Dermis lymphatic vessel endothelial cell (primary cell): ENCODE data around the gene TM9SF1. TPM values are rescaled to one million over a fixed set of nuclear protein-coding genes. Genes with fewer than 3 reads are reported as not detected.

Experiments
- total RNA-seq: library from RNA; depleted of rRNA; stranded (reverse); fragments of >200 nt; gene quantifications from 2 replicates; pipeline ENCODE4 v1.2.1, GENCODE V29; 2014

TM9SF1 gene
- total RNA-seq, 1 donor from 2014 or later = 58.0 TPM

Other genes starting within 250 kb of the TM9SF1 start
- gene DHRS4, start 241.7 kb downstream of the TM9SF1 start, total RNA-seq = 48.3 and 59.6 TPM in 2 replicates
- gene DHRS4L2, start 206.5 kb downstream of the TM9SF1 start, total RNA-seq = 12.1 and 14.8 TPM in 2 replicates
- gene CARMIL3, start 143.4 kb downstream of the TM9SF1 start, total RNA-seq = under 0.01 TPM in 1 of 2 replicates, not detected in the other
- not detected in 2 replicates for gene CPNE6, start 123.9 kb downstream of the TM9SF1 start, total RNA-seq
- gene PCK2, start 101.1 kb downstream of the TM9SF1 start, total RNA-seq = 6.7 and 9.0 TPM in 2 replicates
- gene DCAF11, start 80.7 kb downstream of the TM9SF1 start, total RNA-seq = 65.9 and 89.1 TPM in 2 replicates
- gene NRL, start 80.5 kb downstream of the TM9SF1 start, total RNA-seq = 0.69 and 2.2 TPM in 2 replicates
- 0.34 and 0.76 TPM in 2 replicates for gene FITM1, start 64.8 kb downstream of the TM9SF1 start, total RNA-seq
- gene PSME1, start 59.2 kb downstream of the TM9SF1 start, total RNA-seq = 142 and 144 TPM in 2 replicates
- gene EMC9, start 53.9 kb downstream of the TM9SF1 start, total RNA-seq = 15.4 and 15.8 TPM in 2 replicates
- 109 and 142 TPM in 2 replicates for gene PSME2, start 48.8 kb downstream of the TM9SF1 start, total RNA-seq
- gene RNF31, start 47.9 kb downstream of the TM9SF1 start, total RNA-seq = 22.1 and 24.0 TPM in 2 replicates
- gene IRF9, start 34.2 kb downstream of the TM9SF1 start, total RNA-seq = 43.9 and 55.4 TPM in 2 replicates
- gene REC8, start 23.4 kb downstream of the TM9SF1 start, total RNA-seq = 0.87 and 1.3 TPM in 2 replicates
- 19.3 and 31.5 TPM in 2 replicates for gene IPO4, start 6.6 kb downstream of the TM9SF1 start, total RNA-seq
- gene TSSK4, start 10.3 kb upstream of the TM9SF1 start, total RNA-seq = not detected in 2 replicates
- gene CHMP4A, start 18.0 kb upstream of the TM9SF1 start, total RNA-seq = 23.7 and 27.1 TPM in 2 replicates
- 11.3 and 13.1 TPM in 2 replicates for gene MDP1, start 20.6 kb upstream of the TM9SF1 start, total RNA-seq
- gene NEDD8, start 36.9 kb upstream of the TM9SF1 start, total RNA-seq = 186 and 243 TPM in 2 replicates
- 80.6 and 106 TPM in 2 replicates for gene GMPR2, start 37.5 kb upstream of the TM9SF1 start, total RNA-seq
- 45.1 and 70.4 TPM in 2 replicates for gene TINF2, start 47.2 kb upstream of the TM9SF1 start, total RNA-seq
- 0.09 and 0.22 TPM in 2 replicates for gene TGM1, start 67.7 kb upstream of the TM9SF1 start, total RNA-seq
- gene RABGGTA, start 76.2 kb upstream of the TM9SF1 start, total RNA-seq = 10.7 and 12.2 TPM in 2 replicates
- 5.8 and 16.0 TPM in 2 replicates for gene DHRS1, start 104.3 kb upstream of the TM9SF1 start, total RNA-seq
- gene NOP9, start 104.4 kb upstream of the TM9SF1 start, total RNA-seq = 20.8 and 21.0 TPM in 2 replicates
- 1.2 TPM in 2 replicates for gene CIDEB, start 112.5 kb upstream of the TM9SF1 start, total RNA-seq
- 2.3 and 3.1 TPM in 2 replicates for gene LTB4R2, start 114.7 kb upstream of the TM9SF1 start, total RNA-seq
- 1.6 and 1.7 TPM in 2 replicates for gene LTB4R, start 116.1 kb upstream of the TM9SF1 start, total RNA-seq
- gene ADCY4, start 139.6 kb upstream of the TM9SF1 start, total RNA-seq = 51.0 and 57.6 TPM in 2 replicates
- 2.1 and 2.2 TPM in 2 replicates for gene RIPK3, start 144.6 kb upstream of the TM9SF1 start, total RNA-seq
- 0.34 and 0.65 TPM in 2 replicates for gene NFATC4, start 172.7 kb upstream of the TM9SF1 start, total RNA-seq
- gene NYNRIN, start 203.6 kb upstream of the TM9SF1 start, total RNA-seq = 3.1 and 3.9 TPM in 2 replicates
- gene CBLN3, start 234.2 kb upstream of the TM9SF1 start, total RNA-seq = 0.26 and 0.33 TPM in 2 replicates
- 43.3 and 49.2 TPM in 2 replicates for gene KHNYN, start 234.5 kb upstream of the TM9SF1 start, total RNA-seq
- 7.4 TPM in 2 replicates for gene SDR39U1, start 247.3 kb upstream of the TM9SF1 start, total RNA-seq